ENCODE measurements around the gene ERG.

ERG gene

DNA sequence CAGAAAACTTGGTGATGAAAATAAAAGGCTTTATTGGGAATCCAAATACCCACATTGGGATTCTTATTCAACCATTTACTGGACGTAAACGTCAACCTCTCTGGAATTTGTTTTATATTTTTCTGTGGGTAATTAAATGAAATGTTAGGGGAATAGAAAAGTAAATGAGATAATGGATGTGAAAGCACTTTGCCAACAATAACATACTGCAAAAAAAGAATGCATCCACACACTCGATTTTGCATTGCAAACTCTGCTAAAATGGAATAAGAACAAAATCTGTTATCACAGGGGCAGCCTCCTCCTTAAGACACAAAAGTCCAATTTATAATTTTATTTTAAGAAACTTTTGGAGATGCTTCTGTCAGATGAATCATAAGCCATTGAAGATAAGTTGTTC lies 88.4 kb downstream of the ERG start:
- no peak for DNase-seq (ENCODE audit: low read depth in 1 of 2, low spot score in 1 of 2)
- Histone ChIP-seq H3K4me3 (replicated peaks; ENCODE audit: insufficient read depth, low read length) (no peak overlapping the region), H3K27me3 (ENCODE audit: insufficient read depth, poor library complexity, severe bottlenecking) (no peaks in the 10 kb centered on the region), H3K27ac (replicated peaks) (no peak overlapping the region)
- no peak for TF ChIP-seq SPI1 (IDR thresholded peaks at IDR 0.05; ENCODE audit: borderline replicate concordance, low read depth)
- TF ChIP-seq, protein P1, sequence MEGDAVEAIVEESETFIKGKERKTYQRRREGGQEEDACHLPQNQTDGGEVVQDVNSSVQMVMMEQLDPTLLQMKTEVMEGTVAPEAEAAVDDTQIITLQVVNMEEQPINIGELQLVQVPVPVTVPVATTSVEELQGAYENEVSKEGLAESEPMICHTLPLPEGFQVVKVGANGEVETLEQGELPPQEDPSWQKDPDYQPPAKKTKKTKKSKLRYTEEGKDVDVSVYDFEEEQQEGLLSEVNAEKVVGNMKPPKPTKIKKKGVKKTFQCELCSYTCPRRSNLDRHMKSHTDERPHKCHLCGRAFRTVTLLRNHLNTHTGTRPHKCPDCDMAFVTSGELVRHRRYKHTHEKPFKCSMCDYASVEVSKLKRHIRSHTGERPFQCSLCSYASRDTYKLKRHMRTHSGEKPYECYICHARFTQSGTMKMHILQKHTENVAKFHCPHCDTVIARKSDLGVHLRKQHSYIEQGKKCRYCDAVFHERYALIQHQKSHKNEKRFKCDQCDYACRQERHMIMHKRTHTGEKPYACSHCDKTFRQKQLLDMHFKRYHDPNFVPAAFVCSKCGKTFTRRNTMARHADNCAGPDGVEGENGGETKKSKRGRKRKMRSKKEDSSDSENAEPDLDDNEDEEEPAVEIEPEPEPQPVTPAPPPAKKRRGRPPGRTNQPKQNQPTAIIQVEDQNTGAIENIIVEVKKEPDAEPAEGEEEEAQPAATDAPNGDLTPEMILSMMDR (IDR thresholded peaks at IDR 0.05; ENCODE audit: insufficient read depth, low read length) = no peak
- TF ChIP-seq GABPA (IDR thresholded peaks at IDR 0.05; ENCODE audit: low read depth) = no peak
- TF ChIP-seq, protein P2, sequence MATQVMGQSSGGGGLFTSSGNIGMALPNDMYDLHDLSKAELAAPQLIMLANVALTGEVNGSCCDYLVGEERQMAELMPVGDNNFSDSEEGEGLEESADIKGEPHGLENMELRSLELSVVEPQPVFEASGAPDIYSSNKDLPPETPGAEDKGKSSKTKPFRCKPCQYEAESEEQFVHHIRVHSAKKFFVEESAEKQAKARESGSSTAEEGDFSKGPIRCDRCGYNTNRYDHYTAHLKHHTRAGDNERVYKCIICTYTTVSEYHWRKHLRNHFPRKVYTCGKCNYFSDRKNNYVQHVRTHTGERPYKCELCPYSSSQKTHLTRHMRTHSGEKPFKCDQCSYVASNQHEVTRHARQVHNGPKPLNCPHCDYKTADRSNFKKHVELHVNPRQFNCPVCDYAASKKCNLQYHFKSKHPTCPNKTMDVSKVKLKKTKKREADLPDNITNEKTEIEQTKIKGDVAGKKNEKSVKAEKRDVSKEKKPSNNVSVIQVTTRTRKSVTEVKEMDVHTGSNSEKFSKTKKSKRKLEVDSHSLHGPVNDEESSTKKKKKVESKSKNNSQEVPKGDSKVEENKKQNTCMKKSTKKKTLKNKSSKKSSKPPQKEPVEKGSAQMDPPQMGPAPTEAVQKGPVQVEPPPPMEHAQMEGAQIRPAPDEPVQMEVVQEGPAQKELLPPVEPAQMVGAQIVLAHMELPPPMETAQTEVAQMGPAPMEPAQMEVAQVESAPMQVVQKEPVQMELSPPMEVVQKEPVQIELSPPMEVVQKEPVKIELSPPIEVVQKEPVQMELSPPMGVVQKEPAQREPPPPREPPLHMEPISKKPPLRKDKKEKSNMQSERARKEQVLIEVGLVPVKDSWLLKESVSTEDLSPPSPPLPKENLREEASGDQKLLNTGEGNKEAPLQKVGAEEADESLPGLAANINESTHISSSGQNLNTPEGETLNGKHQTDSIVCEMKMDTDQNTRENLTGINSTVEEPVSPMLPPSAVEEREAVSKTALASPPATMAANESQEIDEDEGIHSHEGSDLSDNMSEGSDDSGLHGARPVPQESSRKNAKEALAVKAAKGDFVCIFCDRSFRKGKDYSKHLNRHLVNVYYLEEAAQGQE (IDR thresholded peaks at IDR 0.05; ENCODE audit: insufficient replicate concordance, low read depth) = no peak
- TF ChIP-seq POLR2AphosphoS5 (IDR thresholded peaks at IDR 0.05; ENCODE audit: low read depth) = no peak

DNA sequence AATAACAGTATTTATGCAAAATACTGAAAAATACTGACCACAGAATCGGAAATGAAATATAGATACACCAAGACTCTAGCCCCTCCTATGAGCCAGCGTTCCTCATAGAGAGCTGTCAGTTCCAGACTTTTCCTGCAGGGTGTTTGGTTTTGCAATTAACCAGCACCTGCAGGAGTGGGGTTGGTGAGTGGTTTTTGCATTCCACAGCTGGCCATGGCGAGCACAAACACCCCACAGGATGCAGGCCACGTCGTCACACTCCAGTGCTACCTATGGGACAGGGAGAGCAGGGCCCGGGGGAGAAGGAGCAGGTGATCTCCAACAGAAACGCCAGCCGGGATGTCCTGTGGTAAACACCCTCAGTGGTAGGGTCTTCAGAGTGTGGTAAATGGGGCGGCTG lies 94.1 kb downstream of the ERG start:
- peak in 1 of 2 experiments; percentile 29 for DNase-seq (ENCODE audit: low read depth in 1 of 2, low spot score in 1 of 2)
- H3K4me3 ChIP-seq (replicated peaks; ENCODE audit: insufficient read depth, low read length) = no peak overlapping the region
- TF ChIP-seq, protein P1 (IDR thresholded peaks at IDR 0.05; ENCODE audit: insufficient read depth, low read length) = no peak
- TF ChIP-seq GABPA (IDR thresholded peaks at IDR 0.05; ENCODE audit: low read depth) (no peak), SPI1 (IDR thresholded peaks at IDR 0.05; ENCODE audit: borderline replicate concordance, low read depth) (no peak)
- H3K27ac ChIP-seq (replicated peaks) = no peak overlapping the region
- no peaks in the 10 kb centered on the region for H3K27me3 ChIP-seq (ENCODE audit: insufficient read depth, poor library complexity, severe bottlenecking)

DNA sequence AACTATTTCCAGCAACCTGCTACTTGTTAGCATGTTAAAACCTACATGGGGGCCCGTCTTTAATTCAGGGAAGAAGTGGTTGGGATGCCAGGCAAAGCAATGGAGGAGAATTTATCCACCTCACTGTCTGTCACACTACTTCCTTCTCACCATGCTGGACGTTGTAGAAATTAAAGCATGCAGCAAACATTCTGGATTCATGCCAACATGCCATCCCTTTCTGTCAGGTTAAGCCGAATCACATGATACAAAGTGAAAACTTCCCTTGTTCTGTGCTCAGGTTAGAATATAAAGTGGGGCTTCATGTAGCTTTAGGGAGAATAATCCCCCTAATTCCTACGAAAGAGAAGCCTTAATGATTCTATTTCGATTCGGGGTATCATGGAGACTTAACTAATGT lies 95.5 kb downstream of the ERG start:
- Histone ChIP-seq H3K4me3 (replicated peaks; ENCODE audit: insufficient read depth, low read length) (no peak overlapping the region), H3K27ac (replicated peaks) (no peak overlapping the region), H3K27me3 (ENCODE audit: insufficient read depth, poor library complexity, severe bottlenecking) (no peaks in the 10 kb centered on the region)
- TF ChIP-seq SPI1 (IDR thresholded peaks at IDR 0.05; ENCODE audit: borderline replicate concordance, low read depth) = no peak
- TF ChIP-seq, protein P1 (IDR thresholded peaks at IDR 0.05; ENCODE audit: insufficient read depth, low read length) = no peak
- TF ChIP-seq, protein P2 (IDR thresholded peaks at IDR 0.05; ENCODE audit: insufficient replicate concordance, low read depth) = no peak
- no peak for TF ChIP-seq GABPA (IDR thresholded peaks at IDR 0.05; ENCODE audit: low read depth)
- TF ChIP-seq POLR2AphosphoS5 (IDR thresholded peaks at IDR 0.05; ENCODE audit: low read depth) = no peak
- peak in 1 of 2 experiments; percentile 28 for DNase-seq (ENCODE audit: low read depth in 1 of 2, low spot score in 1 of 2)

DNA sequence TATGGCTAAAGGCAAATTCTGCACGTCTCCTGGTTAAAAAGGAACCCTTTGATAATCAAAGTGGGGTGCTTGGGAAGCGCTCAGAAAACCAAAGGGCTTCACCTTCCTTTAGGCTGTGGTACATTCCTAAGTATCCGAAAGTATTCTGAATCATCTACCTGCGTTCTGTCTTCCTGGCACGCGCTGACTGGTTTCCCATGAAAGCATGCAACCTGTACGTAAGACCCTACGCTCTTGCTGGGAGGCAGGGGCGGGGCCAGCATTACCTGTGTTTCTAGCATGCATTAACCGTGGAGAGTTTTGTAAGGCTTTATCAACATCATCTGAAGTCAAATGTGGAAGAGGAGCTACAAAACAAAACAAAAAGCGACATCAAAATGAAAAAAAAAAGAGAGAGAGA lies 96.0 kb downstream of the ERG start:
- DNase-seq (ENCODE audit: low read depth in 1 of 2, low spot score in 1 of 2) = no peak
- TF ChIP-seq, protein P2 (IDR thresholded peaks at IDR 0.05; ENCODE audit: insufficient replicate concordance, low read depth) = no peak
- TF ChIP-seq POLR2AphosphoS5 (IDR thresholded peaks at IDR 0.05; ENCODE audit: low read depth) (no peak), SPI1 (IDR thresholded peaks at IDR 0.05; ENCODE audit: borderline replicate concordance, low read depth) (no peak), GABPA (IDR thresholded peaks at IDR 0.05; ENCODE audit: low read depth) (no peak)
- TF ChIP-seq, protein P1 (IDR thresholded peaks at IDR 0.05; ENCODE audit: insufficient read depth, low read length) = no peak
- Histone ChIP-seq H3K4me3 (replicated peaks; ENCODE audit: insufficient read depth, low read length) (no peak overlapping the region), H3K27me3 (ENCODE audit: insufficient read depth, poor library complexity, severe bottlenecking) (no peaks in the 10 kb centered on the region), H3K27ac (replicated peaks) (peak overlapping the region; percentile 47; the same call in 1 of the 2 replicates)

Measured in HL-60 (cell line).